Natural killer cell (primary cell): ENCODE results near the gene CSNK1A1. TPM values are rescaled to one million over a fixed set of nuclear protein-coding genes. Genes with fewer than 3 reads are reported as not detected.

Experiments
- ATAC-seq, 3 donors: fragments of 150-1000 bp in 2 of 3; fragments of 200-7000 bp in 1 of 3; cut with Tn5 transposase; 1 replicate in 1 of 3; 2 replicates in 2 of 3; pipeline ENCODE4 v1.10.0; 2021; ENCODE audit warnings: mild to moderate bottlenecking in 2 of 3, moderate library complexity in 2 of 3
- DNase-seq, 2 donors: peaks; one replicate each; pipeline versions ENCODE4 v3.0.0 to v3.0.0-alpha.2; 2013 to 2021; ENCODE audit warnings: mixed read lengths in 1 of 2
- H3K27ac ChIP-seq: one replicate; pipeline ENCODE4 v1.5.1; 2013; ENCODE audit warnings: mild to moderate bottlenecking, low read length
- H3K27me3 ChIP-seq: one replicate; pipeline ENCODE4 v1.6.1; 2013; ENCODE audit warnings: low read length; ENCODE audit not compliant: control insufficient read depth, insufficient read depth
- H3K36me3 ChIP-seq: one replicate; pipeline ENCODE4 v1.6.1; 2013; ENCODE audit warnings: low read length; ENCODE audit not compliant: control insufficient read depth, insufficient read depth
- H3K4me1 ChIP-seq: one replicate; pipeline ENCODE4 v1.6.1; 2013; ENCODE audit warnings: low read length; ENCODE audit not compliant: control insufficient read depth, insufficient read depth
- H3K4me3 ChIP-seq: one replicate; pipeline ENCODE4 v1.5.1; 2013; ENCODE audit warnings: low read length
- H3K9me3 ChIP-seq: one replicate; pipeline ENCODE4 v1.6.1; 2013; ENCODE audit warnings: low read length; ENCODE audit not compliant: control insufficient read depth, insufficient read depth
- H3K27ac Mint-ChIP-seq, 2 donors: one replicate each; pipeline ENCODE4 v1.8.0; 2022; ENCODE audit warnings: mild to moderate bottlenecking in 2 of 2, mixed read lengths in 2 of 2, moderate library complexity in 1 of 2
- H3K27me3 Mint-ChIP-seq, 2 donors: one replicate each; pipeline ENCODE4 v1.8.0; 2022; ENCODE audit warnings: low read depth in 2 of 2, mixed read lengths in 2 of 2
- H3K36me3 Mint-ChIP-seq: one replicate; pipeline ENCODE4 v1.8.0; 2022; ENCODE audit warnings: mixed read lengths
- H3K4me1 Mint-ChIP-seq, 2 donors: one replicate each; pipeline ENCODE4 v1.8.0; 2022; ENCODE audit warnings: mixed read lengths in 2 of 2
- H3K4me3 Mint-ChIP-seq: one replicate; pipeline ENCODE4 v1.8.0; 2022; ENCODE audit warnings: mild to moderate bottlenecking, moderate library complexity, mixed read lengths
- H3K9me3 Mint-ChIP-seq, 2 donors: one replicate each; pipeline ENCODE4 v1.8.0; 2022; ENCODE audit warnings: mixed read lengths in 2 of 2
- CTCF ChIP-seq: fragments of 200-600 bp; IDR thresholded peaks from one replicate; pipeline ENCODE4 v1.8.0; 2022; ENCODE audit warnings: antibody characterized with exemption
- WGBS: methylation state at CpG from one replicate; pipeline ENCODE4 v1.1.7; 2013; ENCODE audit warnings: missing lambda C conversion rate; ENCODE audit not compliant: insufficient coverage; 5-methylcytosine and 5-hydroxymethylcytosine counted together
- intact Hi-C: fragments of 100-400 bp; cut with micrococcal nuclease; formaldehyde crosslinking; loops from one replicate; pipeline ENCODE4 v1.14.2; 2022
- total RNA-seq, 4 donors: library from RNA; stranded (reverse); fragments of 120-200 nt in 1 of 4; gene quantifications; one replicate each; pipeline versions ENCODE4 v1.2.3 to v1.2.4, GENCODE V29; 2013 to 2022

CSNK1A1 gene
- total RNA-seq, 3 donors from 2014 or later (not counting 1 experiment from before 2014, with no cell fraction given), result 183 to 209 (median 206) TPM

GRCh38 chr5:149497357-149497756, 53.9 kb downstream of the CSNK1A1 start:
- ATAC-seq (no peak), DNase-seq (no peak)
- intact Hi-C loops, result no loop called here
- H3K9me3 Mint-ChIP-seq, result no peaks in the 10 kb centered on the region
- Histone ChIP-seq H3K27ac (no peak overlapping the region), H3K9me3 (no peaks in the 10 kb centered on the region), H3K4me1 (no peaks in the 10 kb centered on the region), H3K27me3 (no peaks in the 10 kb centered on the region), H3K36me3 (peaks cover 63% of the 10 kb centered on the region), H3K4me3 (no peak overlapping the region)
- peak overlapping the region; percentile 35 to 47 for H3K27ac Mint-ChIP-seq
- no peak for TF ChIP-seq CTCF
- H3K4me1 Mint-ChIP-seq, result no peaks in the 10 kb centered on the region
- H3K4me3 Mint-ChIP-seq, result no peak overlapping the region
- no peaks in the 10 kb centered on the region for H3K27me3 Mint-ChIP-seq
- 79% methylated on average over 2 of the region's 3 CpGs for WGBS
- H3K36me3 Mint-ChIP-seq, result peaks cover 10% of the 10 kb centered on the region

GRCh38 chr5:149496917-149497316, 54.3 kb downstream of the CSNK1A1 start:
- TF ChIP-seq CTCF, result no peak
- Histone ChIP-seq H3K36me3 (peaks cover 63% of the 10 kb centered on the region), H3K4me1 (no peaks in the 10 kb centered on the region), H3K9me3 (no peaks in the 10 kb centered on the region), H3K27me3 (no peaks in the 10 kb centered on the region), H3K27ac (no peak overlapping the region), H3K4me3 (no peak overlapping the region)
- intact Hi-C loops, result no loop called here
- WGBS, result no CpG with 5 or more reads among the region's 2 CpGs
- Mint-ChIP-seq H3K36me3 (peaks cover 10% of the 10 kb centered on the region), H3K4me3 (no peak overlapping the region), H3K27ac (no peak overlapping the region), H3K27me3 (no peaks in the 10 kb centered on the region), H3K9me3 (no peaks in the 10 kb centered on the region), H3K4me1 (no peaks in the 10 kb centered on the region)
- no peak for DNase-seq
- ATAC-seq, result no peak

GRCh38 chr5:149496166-149496565, 55.1 kb downstream of the CSNK1A1 start:
- 80% methylated on average over 1 of the region's 1 CpG for WGBS
- no peaks in the 10 kb centered on the region for H3K9me3 ChIP-seq
- Mint-ChIP-seq H3K4me3 (no peak overlapping the region), H3K4me1 (no peaks in the 10 kb centered on the region), H3K9me3 (no peaks in the 10 kb centered on the region), H3K27ac (peak overlapping the region in 1 of 2 donors; percentile 18), H3K36me3 (peaks cover 7% of the 10 kb centered on the region), H3K27me3 (no peaks in the 10 kb centered on the region)
- H3K36me3 ChIP-seq, result peaks cover 56% of the 10 kb centered on the region
- intact Hi-C loops, result no loop called here
- no peaks in the 10 kb centered on the region for H3K4me1 ChIP-seq
- no peak for DNase-seq
- no peak overlapping the region for H3K27ac ChIP-seq
- H3K27me3 ChIP-seq, result no peaks in the 10 kb centered on the region
- TF ChIP-seq CTCF, result no peak
- no peak for ATAC-seq
- no peak overlapping the region for H3K4me3 ChIP-seq

GRCh38 chr5:149495673-149496072, 55.6 kb downstream of the CSNK1A1 start:
- no peaks in the 10 kb centered on the region for H3K9me3 ChIP-seq
- Mint-ChIP-seq H3K36me3 (peaks cover 2% of the 10 kb centered on the region), H3K9me3 (no peaks in the 10 kb centered on the region), H3K27ac (peak overlapping the region in 1 of 2 donors; percentile 18), H3K4me1 (no peaks in the 10 kb centered on the region), H3K4me3 (no peak overlapping the region), H3K27me3 (no peaks in the 10 kb centered on the region)
- no peak overlapping the region for H3K27ac ChIP-seq
- peaks cover 51% of the 10 kb centered on the region for H3K36me3 ChIP-seq
- TF ChIP-seq CTCF, result no peak
- H3K27me3 ChIP-seq, result no peaks in the 10 kb centered on the region
- no peaks in the 10 kb centered on the region for H3K4me1 ChIP-seq
- DNase-seq (no peak), ATAC-seq (no peak)
- WGBS, result 100% methylated on average over 1 of the region's 2 CpGs
- H3K4me3 ChIP-seq, result no peak overlapping the region
- intact Hi-C loops, result no loop called here
